ENCODE results near the gene FJX1.
A peak's percentile ranks its signal among the peaks of the same experiment; 100 is the strongest.

Gene FJX1

DNA sequence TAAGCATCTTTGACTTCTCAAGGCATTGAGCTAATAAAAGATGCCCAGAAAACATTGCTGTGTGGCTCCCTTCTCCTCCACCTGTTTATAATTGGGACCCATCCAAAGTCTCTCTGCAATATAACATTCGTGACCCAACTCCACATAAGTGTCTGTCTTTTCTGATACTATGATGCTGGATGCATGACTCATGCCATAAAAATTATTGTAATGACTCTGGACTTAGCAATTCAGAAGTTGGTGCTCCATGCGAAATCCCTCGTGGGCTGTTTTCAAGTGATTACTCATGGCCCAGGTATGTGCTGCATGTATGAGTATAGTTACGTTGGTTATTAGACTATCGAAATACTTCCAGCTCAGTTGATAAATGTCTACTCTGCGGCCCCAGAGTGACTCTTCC is 11.7 kb downstream of the FJX1 start (continued):
- peak; percentile 89 for TF ChIP-seq SP7 (tag by site-specific recombination; IDR thresholded peaks at IDR 0.05)
- no peak for TF ChIP-seq ZNF768 (tag by site-specific recombination; IDR thresholded peaks at IDR 0.05)
- TF ChIP-seq ZNF623 (tag by site-specific recombination; IDR thresholded peaks at IDR 0.05): no peak
- no peak for TF ChIP-seq ZNF426 (tag by site-specific recombination; IDR thresholded peaks at IDR 0.05)
- peak; percentile 48; the same call in 1 of the 2 replicates for TF ChIP-seq ZNF2 (tag by site-specific recombination; IDR thresholded peaks at IDR 0.05)
- no peak for TF ChIP-seq ZNF560 (tag by site-specific recombination; IDR thresholded peaks at IDR 0.05; ENCODE audit: borderline replicate concordance)
- TF ChIP-seq, protein P1, sequence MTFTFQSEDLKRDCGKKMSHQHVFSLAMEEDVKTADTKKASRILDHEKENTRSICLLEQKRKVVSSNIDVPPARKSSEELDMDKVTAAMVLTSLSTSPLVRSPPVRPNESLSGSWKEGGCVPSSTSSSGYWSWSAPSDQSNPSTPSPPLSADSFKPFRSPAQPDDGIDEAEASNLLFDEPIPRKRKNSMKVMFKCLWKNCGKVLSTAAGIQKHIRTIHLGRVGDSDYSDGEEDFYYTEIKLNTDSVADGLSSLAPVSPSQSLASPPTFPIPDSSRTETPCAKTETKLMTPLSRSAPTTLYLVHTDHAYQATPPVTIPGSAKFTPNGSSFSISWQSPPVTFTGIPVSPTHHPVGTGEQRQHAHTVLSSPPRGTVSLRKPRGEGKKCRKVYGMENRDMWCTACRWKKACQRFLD (tag by site-specific recombination; IDR thresholded peaks at IDR 0.05): no peak
- TF ChIP-seq ZNF830 (tag by site-specific recombination; IDR thresholded peaks at IDR 0.05; ENCODE audit: low read depth): no peak
- TF ChIP-seq ZNF311 (tag by site-specific recombination; IDR thresholded peaks at IDR 0.05; ENCODE audit: borderline replicate concordance): no peak
- TF ChIP-seq, protein P2, sequence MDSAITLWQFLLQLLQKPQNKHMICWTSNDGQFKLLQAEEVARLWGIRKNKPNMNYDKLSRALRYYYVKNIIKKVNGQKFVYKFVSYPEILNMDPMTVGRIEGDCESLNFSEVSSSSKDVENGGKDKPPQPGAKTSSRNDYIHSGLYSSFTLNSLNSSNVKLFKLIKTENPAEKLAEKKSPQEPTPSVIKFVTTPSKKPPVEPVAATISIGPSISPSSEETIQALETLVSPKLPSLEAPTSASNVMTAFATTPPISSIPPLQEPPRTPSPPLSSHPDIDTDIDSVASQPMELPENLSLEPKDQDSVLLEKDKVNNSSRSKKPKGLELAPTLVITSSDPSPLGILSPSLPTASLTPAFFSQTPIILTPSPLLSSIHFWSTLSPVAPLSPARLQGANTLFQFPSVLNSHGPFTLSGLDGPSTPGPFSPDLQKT (IDR thresholded peaks at IDR 0.05; ENCODE audit: borderline replicate concordance, low read depth, low read length): no peak
- TF ChIP-seq, protein P3, sequence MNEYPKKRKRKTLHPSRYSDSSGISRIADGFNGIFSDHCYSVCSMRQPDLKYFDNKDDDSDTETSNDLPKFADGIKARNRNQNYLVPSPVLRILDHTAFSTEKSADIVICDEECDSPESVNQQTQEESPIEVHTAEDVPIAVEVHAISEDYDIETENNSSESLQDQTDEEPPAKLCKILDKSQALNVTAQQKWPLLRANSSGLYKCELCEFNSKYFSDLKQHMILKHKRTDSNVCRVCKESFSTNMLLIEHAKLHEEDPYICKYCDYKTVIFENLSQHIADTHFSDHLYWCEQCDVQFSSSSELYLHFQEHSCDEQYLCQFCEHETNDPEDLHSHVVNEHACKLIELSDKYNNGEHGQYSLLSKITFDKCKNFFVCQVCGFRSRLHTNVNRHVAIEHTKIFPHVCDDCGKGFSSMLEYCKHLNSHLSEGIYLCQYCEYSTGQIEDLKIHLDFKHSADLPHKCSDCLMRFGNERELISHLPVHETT (tag by site-specific recombination; IDR thresholded peaks at IDR 0.05): peak; percentile 91; the same call in 1 of the 2 replicates
- peak; percentile 15; the same call in 1 of the 2 replicates for TF ChIP-seq SP3 (tag by site-specific recombination; IDR thresholded peaks at IDR 0.05)
- no peak; the same call in 1 of the 2 replicates for TF ChIP-seq ZNF10 (tag by site-specific recombination; IDR thresholded peaks at IDR 0.05)
- TF ChIP-seq KLF10 (tag by site-specific recombination; IDR thresholded peaks at IDR 0.05): peak; percentile 80
- no peak for TF ChIP-seq ZNF37A (tag by site-specific recombination; IDR thresholded peaks at IDR 0.05)
- no peak for TF ChIP-seq ZNF488 (tag by site-specific recombination; IDR thresholded peaks at IDR 0.05)
- peak; percentile 63; the same call in 1 of the 2 replicates for TF ChIP-seq ZNF501 (tag by site-specific recombination; IDR thresholded peaks at IDR 0.05)
- no peak for TF ChIP-seq ZNF530 (tag by site-specific recombination; IDR thresholded peaks at IDR 0.05; ENCODE audit: low read depth)
- TF ChIP-seq KLF16 (tag by site-specific recombination; IDR thresholded peaks at IDR 0.05): peak; percentile 43; the same call in 1 of the 2 replicates
- TF ChIP-seq ZNF585B (tag by site-specific recombination; IDR thresholded peaks at IDR 0.05): no peak
- TF ChIP-seq ZNF701 (tag by site-specific recombination; IDR thresholded peaks at IDR 0.05): no peak
- no peak for TF ChIP-seq HOXC10 (CRISPR knock-in tag; IDR thresholded peaks at IDR 0.05)
- TF ChIP-seq ZNF239 (tag by site-specific recombination; IDR thresholded peaks at IDR 0.05): no peak
- TF ChIP-seq ZNF266 (tag by site-specific recombination; IDR thresholded peaks at IDR 0.05; ENCODE audit: low read depth): no peak
- peak; percentile 86 for TF ChIP-seq KLF8 (tag by site-specific recombination; IDR thresholded peaks at IDR 0.05)
- TF ChIP-seq TCF7L2 (IDR thresholded peaks at IDR 0.05; ENCODE audit: borderline replicate concordance, low read depth, low read length): no peak
- TF ChIP-seq ZNF629 (tag by site-specific recombination; IDR thresholded peaks at IDR 0.05): peak; percentile 96
- TF ChIP-seq ZFP3 (tag by site-specific recombination; IDR thresholded peaks at IDR 0.05; ENCODE audit: low read depth): no peak
- TF ChIP-seq BCL11B (tag by site-specific recombination; IDR thresholded peaks at IDR 0.05; ENCODE audit: low read depth): no peak
- TF ChIP-seq ZBTB48 (tag by site-specific recombination; IDR thresholded peaks at IDR 0.05): no peak
- no peak for TF ChIP-seq ZNF114 (tag by site-specific recombination; IDR thresholded peaks at IDR 0.05)
- TF ChIP-seq, protein P4, sequence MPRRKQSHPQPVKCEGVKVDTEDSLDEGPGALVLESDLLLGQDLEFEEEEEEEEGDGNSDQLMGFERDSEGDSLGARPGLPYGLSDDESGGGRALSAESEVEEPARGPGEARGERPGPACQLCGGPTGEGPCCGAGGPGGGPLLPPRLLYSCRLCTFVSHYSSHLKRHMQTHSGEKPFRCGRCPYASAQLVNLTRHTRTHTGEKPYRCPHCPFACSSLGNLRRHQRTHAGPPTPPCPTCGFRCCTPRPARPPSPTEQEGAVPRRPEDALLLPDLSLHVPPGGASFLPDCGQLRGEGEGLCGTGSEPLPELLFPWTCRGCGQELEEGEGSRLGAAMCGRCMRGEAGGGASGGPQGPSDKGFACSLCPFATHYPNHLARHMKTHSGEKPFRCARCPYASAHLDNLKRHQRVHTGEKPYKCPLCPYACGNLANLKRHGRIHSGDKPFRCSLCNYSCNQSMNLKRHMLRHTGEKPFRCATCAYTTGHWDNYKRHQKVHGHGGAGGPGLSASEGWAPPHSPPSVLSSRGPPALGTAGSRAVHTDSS (tag by site-specific recombination; IDR thresholded peaks at IDR 0.05): no peak
- TF ChIP-seq ZNF341 (tag by site-specific recombination; IDR thresholded peaks at IDR 0.05; ENCODE audit: low read depth): no peak
- TF ChIP-seq, protein P5, sequence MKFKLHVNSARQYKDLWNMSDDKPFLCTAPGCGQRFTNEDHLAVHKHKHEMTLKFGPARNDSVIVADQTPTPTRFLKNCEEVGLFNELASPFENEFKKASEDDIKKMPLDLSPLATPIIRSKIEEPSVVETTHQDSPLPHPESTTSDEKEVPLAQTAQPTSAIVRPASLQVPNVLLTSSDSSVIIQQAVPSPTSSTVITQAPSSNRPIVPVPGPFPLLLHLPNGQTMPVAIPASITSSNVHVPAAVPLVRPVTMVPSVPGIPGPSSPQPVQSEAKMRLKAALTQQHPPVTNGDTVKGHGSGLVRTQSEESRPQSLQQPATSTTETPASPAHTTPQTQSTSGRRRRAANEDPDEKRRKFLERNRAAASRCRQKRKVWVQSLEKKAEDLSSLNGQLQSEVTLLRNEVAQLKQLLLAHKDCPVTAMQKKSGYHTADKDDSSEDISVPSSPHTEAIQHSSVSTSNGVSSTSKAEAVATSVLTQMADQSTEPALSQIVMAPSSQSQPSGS (tag by site-specific recombination; IDR thresholded peaks at IDR 0.05; ENCODE audit: low read depth): peak; percentile 62; the same call in 1 of the 2 replicates

All from HEK293 (cell line).